Measurements from ENCODE around the gene ZNF292. TPM values are rescaled to one million over a fixed set of nuclear protein-coding genes. Genes with fewer than 3 reads are reported as not detected.
A peak's percentile ranks its signal among the peaks of the same experiment; 100 is the strongest.

The ZNF292 gene
- 9.0 TPM for polyA plus RNA-seq (2012; ENCODE audit: insufficient read length, low read depth)

DNA sequence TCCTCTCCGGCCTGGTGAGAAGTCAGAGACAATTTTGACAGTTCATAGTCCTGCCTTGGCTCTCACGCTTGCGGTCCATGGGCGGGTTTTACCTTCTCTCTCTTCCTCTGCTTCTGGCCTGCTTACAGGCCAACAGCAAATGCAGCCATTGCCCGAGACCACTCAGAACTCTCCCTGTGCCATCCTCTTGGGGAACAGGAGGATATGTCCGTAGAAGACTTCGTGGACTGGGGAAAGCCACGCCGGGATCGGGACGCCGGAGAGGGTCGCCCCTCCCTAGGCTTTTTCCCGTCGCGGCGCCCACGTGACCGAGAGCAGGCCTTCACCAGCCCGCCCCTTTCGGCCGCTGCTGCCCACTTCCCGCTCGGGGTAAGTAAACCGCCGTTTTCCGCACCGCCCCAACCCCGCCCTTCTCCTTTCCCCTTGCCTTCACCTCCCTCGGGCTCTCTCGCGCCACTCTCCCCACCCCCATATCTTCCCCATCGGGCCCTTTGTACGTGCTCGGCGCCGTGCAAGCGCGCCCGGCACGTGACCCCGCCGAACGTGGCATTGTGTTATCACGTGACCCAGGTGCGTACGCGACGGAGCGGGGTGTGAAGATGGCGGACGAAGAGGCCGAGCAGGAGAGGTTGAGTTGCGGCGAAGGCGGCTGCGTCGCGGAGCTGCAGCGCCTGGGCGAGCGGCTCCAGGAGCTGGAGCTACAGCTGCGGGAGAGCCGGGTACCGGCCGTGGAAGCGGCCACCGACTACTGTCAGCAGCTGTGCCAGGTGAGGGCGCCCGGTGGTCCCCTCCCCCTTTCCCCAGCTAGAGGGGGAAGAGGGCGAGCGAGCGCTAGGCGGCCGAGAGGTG is at the start of gene ZNF292:
Gene ZNF292 (plus strand): TSS at position 573 of the 849 bp plus-strand sequence. CDS start 27 bp downstream, at position 600.
- TF ChIP-seq SIN3A (IDR thresholded peaks at IDR 0.05; ENCODE audit: borderline replicate concordance, insufficient read depth, low read length) (peak; percentile 63; the same call in 1 of the 2 replicates), POLR2AphosphoS5 (IDR thresholded peaks at IDR 0.05; ENCODE audit: low read depth, low read length) (peak; percentile 70), TAF1 (IDR thresholded peaks at IDR 0.05; ENCODE audit: borderline replicate concordance, insufficient read depth, low read length) (peak; percentile 83; the same call in 1 of the 2 replicates), FOXP2 (optimal IDR thresholded peaks at IDR 0.05; ENCODE audit: borderline replicate concordance, extremely low read depth, extremely low read length, insufficient read depth) (peak; percentile 95)
- TF ChIP-seq, protein P1, sequence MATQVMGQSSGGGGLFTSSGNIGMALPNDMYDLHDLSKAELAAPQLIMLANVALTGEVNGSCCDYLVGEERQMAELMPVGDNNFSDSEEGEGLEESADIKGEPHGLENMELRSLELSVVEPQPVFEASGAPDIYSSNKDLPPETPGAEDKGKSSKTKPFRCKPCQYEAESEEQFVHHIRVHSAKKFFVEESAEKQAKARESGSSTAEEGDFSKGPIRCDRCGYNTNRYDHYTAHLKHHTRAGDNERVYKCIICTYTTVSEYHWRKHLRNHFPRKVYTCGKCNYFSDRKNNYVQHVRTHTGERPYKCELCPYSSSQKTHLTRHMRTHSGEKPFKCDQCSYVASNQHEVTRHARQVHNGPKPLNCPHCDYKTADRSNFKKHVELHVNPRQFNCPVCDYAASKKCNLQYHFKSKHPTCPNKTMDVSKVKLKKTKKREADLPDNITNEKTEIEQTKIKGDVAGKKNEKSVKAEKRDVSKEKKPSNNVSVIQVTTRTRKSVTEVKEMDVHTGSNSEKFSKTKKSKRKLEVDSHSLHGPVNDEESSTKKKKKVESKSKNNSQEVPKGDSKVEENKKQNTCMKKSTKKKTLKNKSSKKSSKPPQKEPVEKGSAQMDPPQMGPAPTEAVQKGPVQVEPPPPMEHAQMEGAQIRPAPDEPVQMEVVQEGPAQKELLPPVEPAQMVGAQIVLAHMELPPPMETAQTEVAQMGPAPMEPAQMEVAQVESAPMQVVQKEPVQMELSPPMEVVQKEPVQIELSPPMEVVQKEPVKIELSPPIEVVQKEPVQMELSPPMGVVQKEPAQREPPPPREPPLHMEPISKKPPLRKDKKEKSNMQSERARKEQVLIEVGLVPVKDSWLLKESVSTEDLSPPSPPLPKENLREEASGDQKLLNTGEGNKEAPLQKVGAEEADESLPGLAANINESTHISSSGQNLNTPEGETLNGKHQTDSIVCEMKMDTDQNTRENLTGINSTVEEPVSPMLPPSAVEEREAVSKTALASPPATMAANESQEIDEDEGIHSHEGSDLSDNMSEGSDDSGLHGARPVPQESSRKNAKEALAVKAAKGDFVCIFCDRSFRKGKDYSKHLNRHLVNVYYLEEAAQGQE (IDR thresholded peaks at IDR 0.05; ENCODE audit: insufficient read depth in 1 of 2, low read depth in 2 of 2, low read length in 2 of 2) = no peak

DNA sequence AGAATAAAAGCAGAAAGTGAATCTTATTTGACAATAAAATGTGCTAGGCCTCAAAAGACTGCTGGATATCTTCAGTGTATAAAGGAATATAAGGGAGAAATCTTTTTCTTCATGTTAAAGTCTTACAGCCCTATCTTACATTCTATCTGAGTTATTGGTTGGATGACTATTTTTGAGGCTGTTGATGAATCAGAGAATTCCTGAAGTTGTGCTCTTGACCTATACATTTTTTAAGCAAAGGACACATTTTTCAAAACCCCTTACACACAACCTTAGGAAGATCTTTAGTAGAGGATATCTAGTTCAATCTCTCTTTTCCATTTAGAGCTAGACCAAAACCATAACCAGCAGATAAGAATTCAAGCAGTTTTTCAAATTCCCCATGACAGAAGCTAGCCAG is 49.5 kb upstream of the ZNF292 start:
- TF ChIP-seq FOXP2 (optimal IDR thresholded peaks at IDR 0.05; ENCODE audit: borderline replicate concordance, extremely low read depth, extremely low read length, insufficient read depth) (no peak), SIN3A (IDR thresholded peaks at IDR 0.05; ENCODE audit: borderline replicate concordance, insufficient read depth, low read length) (no peak)

DNA sequence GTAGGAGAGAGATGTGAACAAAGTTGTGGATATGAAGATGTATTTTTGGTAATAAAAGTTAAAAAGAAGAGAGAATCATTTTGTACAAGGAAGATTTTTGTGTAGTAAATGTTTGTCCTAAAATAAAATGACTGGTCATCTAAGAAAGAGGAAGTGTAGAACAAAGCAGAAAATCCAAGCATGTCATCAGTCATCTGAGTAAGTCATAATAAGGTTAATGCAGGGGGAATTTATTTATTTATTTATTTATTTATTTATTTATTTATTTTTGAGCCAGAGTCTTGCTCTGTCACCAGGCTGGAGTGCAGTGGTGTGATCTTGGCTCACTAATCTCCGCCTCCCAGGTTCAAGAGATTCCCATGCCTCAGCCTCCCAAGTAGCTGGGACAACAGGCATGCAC is 44.7 kb upstream of the ZNF292 start:
- TF ChIP-seq, protein P1 (IDR thresholded peaks at IDR 0.05; ENCODE audit: insufficient read depth in 1 of 2, low read depth in 2 of 2, low read length in 2 of 2) = no peak
- TF ChIP-seq TAF1 (IDR thresholded peaks at IDR 0.05; ENCODE audit: borderline replicate concordance, insufficient read depth, low read length) (no peak), SIN3A (IDR thresholded peaks at IDR 0.05; ENCODE audit: borderline replicate concordance, insufficient read depth, low read length) (no peak), FOXP2 (optimal IDR thresholded peaks at IDR 0.05; ENCODE audit: borderline replicate concordance, extremely low read depth, extremely low read length, insufficient read depth) (no peak), POLR2AphosphoS5 (IDR thresholded peaks at IDR 0.05; ENCODE audit: low read depth, low read length) (no peak)

DNA sequence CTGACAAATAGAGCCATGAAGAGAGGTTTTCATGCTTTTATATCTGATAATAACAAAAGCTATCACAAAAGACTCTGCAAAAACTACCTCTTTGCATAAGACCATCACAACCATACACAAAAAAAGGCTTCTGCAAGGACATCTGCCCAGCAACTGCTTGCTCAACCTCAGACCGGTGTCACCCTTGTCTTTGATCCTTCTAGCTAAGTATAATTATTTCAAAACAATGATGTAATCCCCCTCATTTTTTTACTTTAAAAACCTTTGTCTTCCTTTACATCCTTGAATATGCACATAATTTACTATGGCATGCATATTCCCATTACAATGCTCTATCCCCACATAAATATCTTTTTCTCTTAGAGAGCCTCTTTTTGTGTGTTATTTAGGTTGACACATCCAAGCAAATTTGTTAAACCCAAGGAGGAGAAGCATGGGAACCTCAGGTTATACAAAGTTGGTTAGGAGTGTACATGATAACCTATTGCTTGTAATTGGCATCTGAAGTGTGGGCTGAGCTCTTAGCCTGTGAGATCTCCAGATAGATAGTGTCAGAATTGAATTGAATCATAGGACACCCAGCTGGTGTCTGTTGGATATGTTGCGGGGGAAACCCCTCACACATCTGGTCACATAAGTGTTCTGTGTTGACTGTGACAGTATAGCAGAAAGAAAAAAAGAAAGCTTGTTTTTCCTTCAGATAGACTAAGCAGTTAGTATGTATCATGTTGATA is 39.8 kb upstream of the ZNF292 start:
- TF ChIP-seq POLR2AphosphoS5 (IDR thresholded peaks at IDR 0.05; ENCODE audit: low read depth, low read length) = no peak

DNA sequence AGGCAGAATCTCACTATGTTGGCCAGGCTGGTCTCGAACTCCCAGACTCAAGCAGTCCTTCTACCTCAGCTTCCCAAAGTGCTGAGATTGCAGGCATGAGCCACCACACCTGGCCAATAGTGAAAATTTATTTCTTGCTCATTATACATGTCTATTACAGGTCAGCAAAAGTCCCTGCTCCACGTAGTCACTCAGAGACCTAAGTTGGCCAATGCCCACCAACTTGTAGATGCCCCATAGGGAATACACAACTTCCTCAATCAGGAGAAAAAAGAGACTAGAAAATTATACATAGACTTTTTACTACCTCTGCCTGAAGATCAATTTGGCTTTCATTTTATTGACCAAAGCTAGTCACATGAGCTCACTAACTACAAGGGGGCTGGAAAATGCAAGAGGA is 38.4 kb upstream of the ZNF292 start:
- TF ChIP-seq FOXP2 (optimal IDR thresholded peaks at IDR 0.05; ENCODE audit: borderline replicate concordance, extremely low read depth, extremely low read length, insufficient read depth) = no peak

DNA sequence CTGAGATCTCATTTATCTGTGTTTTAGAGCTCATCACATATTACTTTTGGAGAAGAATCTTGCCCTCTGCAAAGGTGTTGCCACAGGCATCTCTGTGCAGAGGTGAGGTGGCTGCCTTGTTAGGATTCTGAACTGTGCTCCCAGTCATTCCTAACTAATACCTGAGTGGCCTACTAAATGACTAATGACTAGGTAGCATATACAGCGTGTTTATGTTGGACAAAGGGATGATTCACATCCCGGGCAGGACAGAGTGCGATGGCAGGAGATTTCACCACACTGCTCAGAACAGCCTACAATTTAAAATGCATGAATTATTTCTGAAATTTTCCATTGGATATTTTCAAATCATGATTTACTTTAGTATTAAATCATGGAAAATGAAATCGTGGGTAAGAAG is 37.3 kb upstream of the ZNF292 start:
- no peak for TF ChIP-seq POLR2AphosphoS5 (IDR thresholded peaks at IDR 0.05; ENCODE audit: low read depth, low read length)
- no peak for TF ChIP-seq FOXP2 (optimal IDR thresholded peaks at IDR 0.05; ENCODE audit: borderline replicate concordance, extremely low read depth, extremely low read length, insufficient read depth)
- TF ChIP-seq TAF1 (IDR thresholded peaks at IDR 0.05; ENCODE audit: borderline replicate concordance, insufficient read depth, low read length) = no peak
- TF ChIP-seq, protein P1 (IDR thresholded peaks at IDR 0.05; ENCODE audit: insufficient read depth in 1 of 2, low read depth in 2 of 2, low read length in 2 of 2) = no peak
- TF ChIP-seq SIN3A (IDR thresholded peaks at IDR 0.05; ENCODE audit: borderline replicate concordance, insufficient read depth, low read length) = no peak
